K562 (cell line): Measurements from ENCODE around the gene TXN2. TPM values are rescaled to one million over a fixed set of nuclear protein-coding genes. Genes with fewer than 3 reads are reported as not detected.

Source experiments
- HIVEP1 ChIP-seq: fragments of 250-450 bp; sonication (Bioruptor Pico); IDR thresholded peaks from 2 replicates; pipeline ENCODE4 v1.4.0; 2020; ENCODE audit warnings: mild to moderate bottlenecking
- JUND ChIP-seq, 2 experiments: IDR thresholded peaks; 2 replicates in 1 of 2; 3 replicates in 1 of 2; pipeline ENCODE4 v1.6.1; 2011; ENCODE audit warnings: borderline replicate concordance in 2 of 2, low read depth in 2 of 2, low read length in 2 of 2, improper control_type of control experiment in 1 of 2, missing biosample characterization in 1 of 2, missing genetic modification characterization in 1 of 2, missing genetic modification reagents in 1 of 2
- SNIP1 ChIP-seq: fragments of 450-650 bp; IDR thresholded peaks from 2 replicates; pipeline ENCODE4 v1.7.1; 2017; ENCODE audit warnings: low read depth, mild to moderate bottlenecking
- ZFP30 ChIP-seq: fragments of 250-450 bp; sonication (Bioruptor Pico); IDR thresholded peaks from 2 replicates; pipeline ENCODE4 v1.8.0; 2022; ENCODE audit warnings: moderate library complexity, mild to moderate bottlenecking, inconsistent platforms, borderline replicate concordance
- ZNF324 ChIP-seq: fragments of 250-450 bp; sonication (Bioruptor Pico); IDR thresholded peaks from 2 replicates; pipeline ENCODE4 v1.4.0; 2020; ENCODE audit warnings: mild to moderate bottlenecking
- ZNF717 ChIP-seq: fragments of 250-450 bp; sonication (Bioruptor Pico); IDR thresholded peaks from 2 replicates; pipeline ENCODE4 v1.5.0; 2021
- ZNF778 ChIP-seq: fragments of 450-650 bp; formaldehyde crosslinking; IDR thresholded peaks from 2 replicates; pipeline ENCODE4 v1.4.0; 2020; ENCODE audit warnings: mild to moderate bottlenecking, moderate library complexity
- polyA plus RNA-seq, 8 experiments: library from polyadenylated mRNA; depleted of rRNA in 4 of 8; stranded (reverse) in 5 of 8; unstranded in 3 of 8; fragments of >200 nt; fragmentation: Nextera tagmentation in 2 of 8; fragmentation: Illumina TruSeq in 1 of 8; extraction: Ambion mirVana in 2 of 8; extraction: Trizol in 1 of 8; gene quantifications; 2 replicates each; pipeline versions ENCODE4 v1.2.1 to v1.2.3, GENCODE V29; 2011 to 2014; ENCODE audit warnings: inconsistent platforms in 1 of 8, missing spikeins in 1 of 8
- total RNA-seq, 7 experiments: library from RNA; depleted of rRNA in 6 of 7; stranded (reverse); fragments of >200 nt in 6 of 7; fragmentation: Illumina TruSeq in 2 of 7; extraction: Trizol in 2 of 7; gene quantifications; 2 replicates each; pipeline versions ENCODE4 v1.2.1 to v1.2.3, GENCODE V29; 2011 to 2021; ENCODE audit warnings: low replicate concordance in 1 of 7
- TF ChIP-seq, protein P1 (sequence below), 2 experiments: fragments of 450-650 bp; formaldehyde crosslinking in 1 of 2; IDR thresholded peaks; 2 replicates each; pipeline versions ENCODE4 v1.4.0 to v1.6.1; 2014 to 2020; ENCODE audit warnings: mild to moderate bottlenecking in 2 of 2, borderline replicate concordance in 1 of 2, low read depth in 1 of 2
- TF ChIP-seq, protein P2 (sequence below): sonication (generic); formaldehyde crosslinking; IDR thresholded peaks from 2 replicates; pipeline ENCODE4 v1.8.0; 2022; ENCODE audit warnings: missing genetic modification reagents, mild to moderate bottlenecking, borderline replicate concordance
- TF ChIP-seq, protein P3 (sequence below): fragments of 450-650 bp; IDR thresholded peaks from one replicate; pipeline ENCODE4 v1.6.1; 2018; ENCODE audit warnings: mild to moderate bottlenecking, moderate library complexity; ENCODE audit not compliant: partially characterized antibody
- TF ChIP-seq, protein P4 (sequence below): fragments of 150-350 bp; conservative IDR thresholded peaks from 2 replicates; pipeline ENCODE4 v1.6.1; 2014; ENCODE audit warnings: low read length

TXN2 gene
- total and polyA plus RNA-seq, 9 of the 15 experiments (the other 6 are each of a cell fraction or from before 2014, with no cell fraction given), result 48.5 to 399 (median 118) TPM

DNA sequence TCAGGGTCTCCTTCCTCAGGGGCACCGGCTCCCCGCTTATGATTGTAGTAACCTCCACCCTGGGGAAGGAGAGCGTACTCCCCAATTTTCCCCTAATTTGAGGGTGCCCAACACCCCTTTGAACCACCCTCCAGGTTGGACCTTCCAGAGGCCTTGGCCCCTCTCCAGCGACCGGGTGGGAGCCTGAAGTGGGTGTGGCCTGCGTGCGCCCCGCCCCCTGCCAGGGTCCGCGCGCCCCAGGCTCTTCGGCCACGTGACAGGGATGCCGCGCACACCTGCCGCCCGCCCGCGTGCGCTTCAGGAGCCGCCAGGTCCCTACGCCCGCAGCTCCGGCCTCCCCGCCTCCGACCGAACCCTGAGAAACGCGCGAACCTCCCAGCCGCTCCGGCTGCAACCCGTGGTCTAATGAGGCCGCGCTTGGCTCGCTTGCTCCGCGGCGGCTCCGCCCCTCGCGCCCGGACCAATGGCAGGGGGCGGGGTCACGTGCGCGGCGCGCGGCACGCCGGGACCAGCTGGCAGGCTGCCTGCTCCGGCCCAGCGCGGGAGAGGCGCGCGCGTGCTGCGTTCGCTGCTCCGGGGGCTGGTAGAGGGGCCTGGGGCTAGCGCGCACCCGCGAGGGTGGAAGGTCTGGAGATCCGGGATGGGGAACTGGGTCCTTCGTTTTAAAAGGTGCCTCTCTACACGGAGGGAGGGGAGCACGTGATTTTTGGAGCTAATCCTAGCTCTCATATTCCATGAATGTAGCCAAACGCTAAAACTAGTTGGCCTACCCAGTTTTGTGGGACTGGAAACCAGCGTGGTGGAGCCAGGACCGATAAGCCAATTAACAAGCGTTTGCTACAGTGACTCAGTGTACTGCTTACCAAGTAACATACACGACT, 25.4 kb upstream of the TXN2 start, which contains the start of gene FOXRED2 (continued):
- TF ChIP-seq, protein P1, sequence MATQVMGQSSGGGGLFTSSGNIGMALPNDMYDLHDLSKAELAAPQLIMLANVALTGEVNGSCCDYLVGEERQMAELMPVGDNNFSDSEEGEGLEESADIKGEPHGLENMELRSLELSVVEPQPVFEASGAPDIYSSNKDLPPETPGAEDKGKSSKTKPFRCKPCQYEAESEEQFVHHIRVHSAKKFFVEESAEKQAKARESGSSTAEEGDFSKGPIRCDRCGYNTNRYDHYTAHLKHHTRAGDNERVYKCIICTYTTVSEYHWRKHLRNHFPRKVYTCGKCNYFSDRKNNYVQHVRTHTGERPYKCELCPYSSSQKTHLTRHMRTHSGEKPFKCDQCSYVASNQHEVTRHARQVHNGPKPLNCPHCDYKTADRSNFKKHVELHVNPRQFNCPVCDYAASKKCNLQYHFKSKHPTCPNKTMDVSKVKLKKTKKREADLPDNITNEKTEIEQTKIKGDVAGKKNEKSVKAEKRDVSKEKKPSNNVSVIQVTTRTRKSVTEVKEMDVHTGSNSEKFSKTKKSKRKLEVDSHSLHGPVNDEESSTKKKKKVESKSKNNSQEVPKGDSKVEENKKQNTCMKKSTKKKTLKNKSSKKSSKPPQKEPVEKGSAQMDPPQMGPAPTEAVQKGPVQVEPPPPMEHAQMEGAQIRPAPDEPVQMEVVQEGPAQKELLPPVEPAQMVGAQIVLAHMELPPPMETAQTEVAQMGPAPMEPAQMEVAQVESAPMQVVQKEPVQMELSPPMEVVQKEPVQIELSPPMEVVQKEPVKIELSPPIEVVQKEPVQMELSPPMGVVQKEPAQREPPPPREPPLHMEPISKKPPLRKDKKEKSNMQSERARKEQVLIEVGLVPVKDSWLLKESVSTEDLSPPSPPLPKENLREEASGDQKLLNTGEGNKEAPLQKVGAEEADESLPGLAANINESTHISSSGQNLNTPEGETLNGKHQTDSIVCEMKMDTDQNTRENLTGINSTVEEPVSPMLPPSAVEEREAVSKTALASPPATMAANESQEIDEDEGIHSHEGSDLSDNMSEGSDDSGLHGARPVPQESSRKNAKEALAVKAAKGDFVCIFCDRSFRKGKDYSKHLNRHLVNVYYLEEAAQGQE (IDR thresholded peaks at IDR 0.05; ENCODE audit: borderline replicate concordance), result peak; percentile 81
- TF ChIP-seq, protein P1 (CRISPR knock-in tag; IDR thresholded peaks at IDR 0.05; ENCODE audit: low read depth), result no peak
- TF ChIP-seq HIVEP1 (CRISPR knock-in tag) (no peak), ZNF324 (CRISPR knock-in tag) (no peak), ZNF778 (CRISPR knock-in tag) (no peak), ZNF717 (CRISPR knock-in tag) (no peak), SNIP1 (no peak), ZFP30 (no peak), JUND (IDR thresholded peaks at IDR 0.05; ENCODE audit: borderline replicate concordance, low read depth, low read length) (peak; percentile 3; the same call in 1 of the 2 replicates), JUND (tag; IDR thresholded peaks at IDR 0.05; ENCODE audit: borderline replicate concordance, low read depth, low read length) (no peak)
- TF ChIP-seq, protein P2, sequence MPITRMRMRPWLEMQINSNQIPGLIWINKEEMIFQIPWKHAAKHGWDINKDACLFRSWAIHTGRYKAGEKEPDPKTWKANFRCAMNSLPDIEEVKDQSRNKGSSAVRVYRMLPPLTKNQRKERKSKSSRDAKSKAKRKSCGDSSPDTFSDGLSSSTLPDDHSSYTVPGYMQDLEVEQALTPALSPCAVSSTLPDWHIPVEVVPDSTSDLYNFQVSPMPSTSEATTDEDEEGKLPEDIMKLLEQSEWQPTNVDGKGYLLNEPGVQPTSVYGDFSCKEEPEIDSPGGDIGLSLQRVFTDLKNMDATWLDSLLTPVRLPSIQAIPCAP (CRISPR knock-in tag), result 0 out of 2 replicates have a peak, but pooled peaks have one; percentile 23
- TF ChIP-seq, protein P3, sequence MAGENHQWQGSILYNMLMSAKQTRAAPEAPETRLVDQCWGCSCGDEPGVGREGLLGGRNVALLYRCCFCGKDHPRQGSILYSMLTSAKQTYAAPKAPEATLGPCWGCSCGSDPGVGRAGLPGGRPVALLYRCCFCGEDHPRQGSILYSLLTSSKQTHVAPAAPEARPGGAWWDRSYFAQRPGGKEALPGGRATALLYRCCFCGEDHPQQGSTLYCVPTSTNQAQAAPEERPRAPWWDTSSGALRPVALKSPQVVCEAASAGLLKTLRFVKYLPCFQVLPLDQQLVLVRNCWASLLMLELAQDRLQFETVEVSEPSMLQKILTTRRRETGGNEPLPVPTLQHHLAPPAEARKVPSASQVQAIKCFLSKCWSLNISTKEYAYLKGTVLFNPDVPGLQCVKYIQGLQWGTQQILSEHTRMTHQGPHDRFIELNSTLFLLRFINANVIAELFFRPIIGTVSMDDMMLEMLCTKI, result no peak
- TF ChIP-seq, protein P4, sequence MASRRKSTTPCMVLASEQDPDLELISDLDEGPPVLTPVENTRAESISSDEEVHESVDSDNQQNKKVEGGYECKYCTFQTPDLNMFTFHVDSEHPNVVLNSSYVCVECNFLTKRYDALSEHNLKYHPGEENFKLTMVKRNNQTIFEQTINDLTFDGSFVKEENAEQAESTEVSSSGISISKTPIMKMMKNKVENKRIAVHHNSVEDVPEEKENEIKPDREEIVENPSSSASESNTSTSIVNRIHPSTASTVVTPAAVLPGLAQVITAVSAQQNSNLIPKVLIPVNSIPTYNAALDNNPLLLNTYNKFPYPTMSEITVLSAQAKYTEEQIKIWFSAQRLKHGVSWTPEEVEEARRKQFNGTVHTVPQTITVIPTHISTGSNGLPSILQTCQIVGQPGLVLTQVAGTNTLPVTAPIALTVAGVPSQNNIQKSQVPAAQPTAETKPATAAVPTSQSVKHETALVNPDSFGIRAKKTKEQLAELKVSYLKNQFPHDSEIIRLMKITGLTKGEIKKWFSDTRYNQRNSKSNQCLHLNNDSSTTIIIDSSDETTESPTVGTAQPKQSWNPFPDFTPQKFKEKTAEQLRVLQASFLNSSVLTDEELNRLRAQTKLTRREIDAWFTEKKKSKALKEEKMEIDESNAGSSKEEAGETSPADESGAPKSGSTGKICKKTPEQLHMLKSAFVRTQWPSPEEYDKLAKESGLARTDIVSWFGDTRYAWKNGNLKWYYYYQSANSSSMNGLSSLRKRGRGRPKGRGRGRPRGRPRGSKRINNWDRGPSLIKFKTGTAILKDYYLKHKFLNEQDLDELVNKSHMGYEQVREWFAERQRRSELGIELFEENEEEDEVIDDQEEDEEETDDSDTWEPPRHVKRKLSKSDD, result no peak
